ENCODE data around the gene ATF6. TPM values are rescaled to one million over a fixed set of nuclear protein-coding genes. Genes with fewer than 3 reads are reported as not detected.

Gene ATF6, protein sequence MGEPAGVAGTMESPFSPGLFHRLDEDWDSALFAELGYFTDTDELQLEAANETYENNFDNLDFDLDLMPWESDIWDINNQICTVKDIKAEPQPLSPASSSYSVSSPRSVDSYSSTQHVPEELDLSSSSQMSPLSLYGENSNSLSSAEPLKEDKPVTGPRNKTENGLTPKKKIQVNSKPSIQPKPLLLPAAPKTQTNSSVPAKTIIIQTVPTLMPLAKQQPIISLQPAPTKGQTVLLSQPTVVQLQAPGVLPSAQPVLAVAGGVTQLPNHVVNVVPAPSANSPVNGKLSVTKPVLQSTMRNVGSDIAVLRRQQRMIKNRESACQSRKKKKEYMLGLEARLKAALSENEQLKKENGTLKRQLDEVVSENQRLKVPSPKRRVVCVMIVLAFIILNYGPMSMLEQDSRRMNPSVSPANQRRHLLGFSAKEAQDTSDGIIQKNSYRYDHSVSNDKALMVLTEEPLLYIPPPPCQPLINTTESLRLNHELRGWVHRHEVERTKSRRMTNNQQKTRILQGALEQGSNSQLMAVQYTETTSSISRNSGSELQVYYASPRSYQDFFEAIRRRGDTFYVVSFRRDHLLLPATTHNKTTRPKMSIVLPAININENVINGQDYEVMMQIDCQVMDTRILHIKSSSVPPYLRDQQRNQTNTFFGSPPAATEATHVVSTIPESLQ
- total RNA-seq = 12.4 and 17.0 TPM in 2 replicates

GRCh38 chr1:161766102-161766981, at the start of gene ATF6:
ATF6 (plus strand) TSS chr1:161766320; CDS start chr1:161766361, 41 bp downstream.

GRCh38 chr1:161720956-161721737, 45.0 kb upstream of the ATF6 start, which contains the start of gene FCRLB:
FCRLB (plus strand) TSS chr1:161721544; CDS start chr1:161722673, 1,129 bp downstream.

DNA sequence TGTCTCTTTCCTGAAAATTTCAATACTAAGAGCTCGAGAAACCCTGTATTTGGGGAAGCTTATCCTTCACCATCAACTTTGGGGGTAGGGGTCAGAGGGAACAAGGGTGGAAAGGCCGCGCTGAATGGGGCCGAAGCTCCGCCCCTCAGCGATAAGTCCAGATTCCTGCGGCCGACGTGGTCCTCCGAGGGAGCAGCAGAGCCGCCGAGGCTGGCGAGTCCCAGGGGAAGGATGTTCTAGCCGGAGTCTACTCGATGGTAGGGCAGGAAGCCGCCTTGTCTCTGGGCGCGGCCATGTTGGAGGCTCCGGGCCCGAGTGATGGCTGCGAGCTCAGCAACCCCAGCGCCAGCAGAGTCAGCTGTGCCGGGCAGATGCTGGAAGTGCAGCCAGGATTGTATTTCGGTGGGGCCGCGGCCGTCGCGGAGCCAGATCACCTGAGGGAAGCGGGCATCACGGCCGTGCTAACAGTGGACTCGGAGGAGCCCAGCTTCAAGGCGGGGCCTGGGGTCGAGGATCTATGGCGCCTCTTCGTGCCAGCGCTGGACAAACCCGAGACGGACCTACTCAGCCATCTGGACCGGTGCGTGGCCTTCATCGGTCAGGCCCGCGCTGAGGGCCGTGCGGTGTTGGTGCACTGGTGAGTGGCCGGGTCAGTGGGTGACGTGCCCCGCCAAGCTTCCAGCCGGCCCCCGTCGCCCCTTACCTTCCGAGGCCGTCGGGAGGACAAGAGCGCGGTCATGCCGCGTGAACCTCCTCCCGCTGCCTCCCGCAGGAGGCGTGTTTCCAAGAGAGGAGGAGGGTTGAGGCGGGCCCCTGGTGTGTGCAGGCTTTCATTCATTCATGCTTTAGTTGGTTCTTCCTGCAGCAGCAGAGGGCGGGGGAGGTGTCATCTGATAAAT, 16.4 kb upstream of the ATF6 start, which contains the start of gene DUSP12:
Gene DUSP12, plus strand, starts transcription at position 278 of the 899 bp plus-strand sequence. Its CDS starts 16 bp downstream, at position 294.

Other genes with a start within 250 kb of the ATF6 start
- gene HSPA6, start 241.8 kb upstream of the ATF6 start, total RNA-seq = 0.19 and 0.21 TPM in 2 replicates
- not detected in 2 replicates for gene FCGR3A, start 216.5 kb upstream of the ATF6 start, total RNA-seq
- not detected in 2 replicates for gene FCGR3B, start 135.1 kb upstream of the ATF6 start, total RNA-seq
- not detected in 2 replicates for gene FCGR2B, start 103.2 kb upstream of the ATF6 start, total RNA-seq
- 0.21 TPM in 1 of 2 replicates, not detected in the other for gene FCRLA, start 59.1 kb upstream of the ATF6 start, total RNA-seq
- 1.6 and 2.7 TPM in 2 replicates for gene FCRLB, start 44.8 kb upstream of the ATF6 start, total RNA-seq
- gene DUSP12, start 16.5 kb upstream of the ATF6 start, total RNA-seq = 22.7 and 24.1 TPM in 2 replicates